Endothelial cell (in vitro differentiated cells): ENCODE measurements around the gene AUTS2. TPM values are rescaled to one million over a fixed set of nuclear protein-coding genes. Genes with fewer than 3 reads are reported as not detected.
A peak's percentile ranks its signal among the peaks of the same experiment; 100 is the strongest.

Experiments used
- DNase-seq: peaks from one replicate; pipeline ENCODE4 v3.0.0; 2021; ENCODE audit warnings: low spot score
- H3K27ac Mint-ChIP-seq: one replicate; pipeline ENCODE4 v1.8.0; 2021; ENCODE audit warnings: mixed read lengths, inconsistent platforms; ENCODE audit not compliant: unreplicated experiment
- H3K27me3 Mint-ChIP-seq: one replicate; pipeline ENCODE4 v1.8.0; 2021; ENCODE audit warnings: mild to moderate bottlenecking, moderate library complexity, mixed read lengths, inconsistent platforms; ENCODE audit not compliant: unreplicated experiment
- H3K36me3 Mint-ChIP-seq: one replicate; pipeline ENCODE4 v1.8.0; 2021; ENCODE audit warnings: mild to moderate bottlenecking, low read depth, mixed read lengths, inconsistent platforms; ENCODE audit not compliant: unreplicated experiment
- H3K4me1 Mint-ChIP-seq: one replicate; pipeline ENCODE4 v1.8.0; 2021; ENCODE audit warnings: mild to moderate bottlenecking, mixed read lengths, inconsistent platforms; ENCODE audit not compliant: unreplicated experiment
- H3K4me3 Mint-ChIP-seq: one replicate; pipeline ENCODE4 v1.8.0; 2021; ENCODE audit warnings: mild to moderate bottlenecking, mixed read lengths, inconsistent platforms; ENCODE audit not compliant: unreplicated experiment
- H3K9me3 Mint-ChIP-seq: one replicate; pipeline ENCODE4 v1.8.0; 2021; ENCODE audit warnings: mixed read lengths, inconsistent platforms; ENCODE audit not compliant: unreplicated experiment
- CTCF ChIP-seq: fragments of 200-600 bp; sonication (generic); IDR thresholded peaks from one replicate; pipeline ENCODE4 v1.5.0; 2021; ENCODE audit warnings: antibody characterized with exemption; ENCODE audit not compliant: unreplicated experiment
- total RNA-seq: library from RNA; stranded (reverse); fragmentation: NEBNext Ultra II Directional; extraction: Animal tissue kit (Norgen Biotek cat#: 25700); gene quantifications from one replicate; pipeline ENCODE4 v1.2.1, GENCODE V29; 2021; ENCODE audit not compliant: unreplicated experiment

The AUTS2 gene
- total RNA-seq, 1 donor from 2014 or later, result 103 TPM

- no peaks in the 10 kb centered on the region for H3K9me3 Mint-ChIP-seq
- no peak overlapping the region for H3K4me3 Mint-ChIP-seq
- peaks cover 2% of the 10 kb centered on the region for H3K36me3 Mint-ChIP-seq
- no peak for TF ChIP-seq CTCF
- no peak for DNase-seq
- peaks cover 7% of the 10 kb centered on the region for H3K4me1 Mint-ChIP-seq
- H3K27ac Mint-ChIP-seq, result peak overlapping the region; percentile 21
- H3K27me3 Mint-ChIP-seq, result no peaks in the 10 kb centered on the region
These were observed 557.8 kb downstream of the AUTS2 start for GRCh38 chr7:70156057-70156456.

- Mint-ChIP-seq H3K4me1 (peaks cover 15% of the 10 kb centered on the region), H3K36me3 (no peaks in the 10 kb centered on the region), H3K27me3 (peaks cover 2% of the 10 kb centered on the region), H3K4me3 (no peak overlapping the region), H3K9me3 (no peaks in the 10 kb centered on the region), H3K27ac (no peak overlapping the region)
- DNase-seq, result no peak
- TF ChIP-seq CTCF, result no peak
These were observed 560.8 kb downstream of the AUTS2 start for GRCh38 chr7:70159121-70159520.

GRCh38 chr7:70165477-70166170 is 567.3 kb downstream of the AUTS2 start:
- Mint-ChIP-seq H3K27ac (no peak overlapping the region), H3K9me3 (no peaks in the 10 kb centered on the region), H3K36me3 (no peaks in the 10 kb centered on the region), H3K4me3 (no peak overlapping the region), H3K27me3 (peaks cover 2% of the 10 kb centered on the region), H3K4me1 (peaks cover 9% of the 10 kb centered on the region)
- TF ChIP-seq CTCF, result no peak
- no peak for DNase-seq

GRCh38 chr7:70171369-70171920 is 573.2 kb downstream of the AUTS2 start:
- Mint-ChIP-seq H3K4me1 (peaks cover 15% of the 10 kb centered on the region), H3K4me3 (no peak overlapping the region), H3K9me3 (no peaks in the 10 kb centered on the region), H3K27ac (no peak overlapping the region), H3K27me3 (no peaks in the 10 kb centered on the region), H3K36me3 (no peaks in the 10 kb centered on the region)
- DNase-seq, result no peak
- TF ChIP-seq CTCF, result no peak

- no peaks in the 10 kb centered on the region for H3K9me3 Mint-ChIP-seq
- no peak for TF ChIP-seq CTCF
- no peak overlapping the region for H3K4me3 Mint-ChIP-seq
These were observed 578.9 kb downstream of the AUTS2 start for GRCh38 chr7:70177166-70177565.

More at GRCh38 chr7:70177166-70177565, 578.9 kb downstream of the AUTS2 start:
- no peak overlapping the region for H3K27ac Mint-ChIP-seq
- no peaks in the 10 kb centered on the region for H3K27me3 Mint-ChIP-seq
- peaks cover 8% of the 10 kb centered on the region for H3K4me1 Mint-ChIP-seq
- no peaks in the 10 kb centered on the region for H3K36me3 Mint-ChIP-seq
- DNase-seq, result no peak
